Mucosa of gallbladder (tissue), 1 donor: ENCODE results near the gene OOSP3. TPM values are rescaled to one million over a fixed set of nuclear protein-coding genes. Genes with fewer than 3 reads are reported as not detected.
"Not testable (repeated sequence)": the region's sequence is repeated elsewhere in the genome, so short reads cannot be mapped to it uniquely, and the experiment has no call there.

Experiments used
- DNase-seq: peaks from one replicate; pipeline ENCODE4 v3.0.0-alpha.2; 2020; ENCODE audit warnings: low spot score
- total RNA-seq: library from RNA; stranded (reverse); gene quantifications from one replicate; pipeline ENCODE4 v1.2.1, GENCODE V29; 2021
- donor health status: DM: no; HTN: no; CAD: no.

OOSP3 gene
- total RNA-seq, 1 donor from 2014 or later = not detected

GRCh38 chr11:59877325-59877724 lies 1.3 kb upstream of the OOSP3 start:
- DNase-seq = no peak

GRCh38 chr11:59877784-59878183 lies 798 bp upstream of the OOSP3 start:
- DNase-seq = no peak

GRCh38 chr11:59879567-59879966 lies 985 bp downstream of the OOSP3 start:
- DNase-seq = no peak

GRCh38 chr11:59883597-59883996 lies 5.0 kb downstream of the OOSP3 start:
- DNase-seq = no peak

- DNase-seq = not testable (repeated sequence)
Measured at GRCh38 chr11:59887156-59887555, 8.6 kb downstream of the OOSP3 start.

- no peak for DNase-seq
Measured at GRCh38 chr11:59891781-59892181, 13.2 kb downstream of the OOSP3 start.

GRCh38 chr11:59894616-59895015 lies 16.0 kb downstream of the OOSP3 start:
- no peak for DNase-seq

- no peak for DNase-seq
Measured at GRCh38 chr11:59898046-59898445, 19.5 kb downstream of the OOSP3 start.

- DNase-seq = no peak
Measured at GRCh38 chr11:59898650-59899049, 20.1 kb downstream of the OOSP3 start.

- DNase-seq = no peak
Measured at GRCh38 chr11:59899532-59899931, 20.9 kb downstream of the OOSP3 start.

GRCh38 chr11:59900366-59901126 lies 22.0 kb downstream of the OOSP3 start:
- DNase-seq = no peak

- no peak for DNase-seq
Measured at GRCh38 chr11:59901306-59901705, 22.7 kb downstream of the OOSP3 start.

- DNase-seq = not testable (repeated sequence)
Measured at GRCh38 chr11:59903569-59903968, 25.0 kb downstream of the OOSP3 start.

- DNase-seq = no peak
Measured at GRCh38 chr11:59918480-59918879, 39.9 kb downstream of the OOSP3 start.

GRCh38 chr11:59918987-59919589 lies 40.5 kb downstream of the OOSP3 start:
- DNase-seq = peak; percentile 49

- DNase-seq = no peak
Measured at GRCh38 chr11:59923813-59924212, 45.2 kb downstream of the OOSP3 start.

- DNase-seq = no peak
Measured at GRCh38 chr11:59931688-59932087, 53.1 kb downstream of the OOSP3 start.

- DNase-seq = no peak
Measured at GRCh38 chr11:59938132-59938531, 59.5 kb downstream of the OOSP3 start, which contains the start of gene OOSP1. TSS of gene OOSP1 (plus strand) at chr11:59938432. CDS start at chr11:59938455, 23 bp downstream.

- no peak for DNase-seq
Measured at GRCh38 chr11:59938718-59939117, 60.1 kb downstream of the OOSP3 start.

- DNase-seq = no peak
Measured at GRCh38 chr11:59939482-59939881, 60.9 kb downstream of the OOSP3 start.

GRCh38 chr11:59941091-59941490 lies 62.5 kb downstream of the OOSP3 start:
- no peak for DNase-seq

- no peak for DNase-seq
Measured at GRCh38 chr11:59943997-59944714, 65.6 kb downstream of the OOSP3 start.

GRCh38 chr11:59944720-59945119 lies 66.1 kb downstream of the OOSP3 start:
- DNase-seq = no peak
